MV-4-11 (cell line): Measurements from ENCODE around the gene PLEKHG4B.

Experiments used
- DNase-seq: peaks from one replicate; lab custom pipeline; 2025; lab: John Stamatoyannopoulos, UW

Gene PLEKHG4B

GRCh38 chr5:129148-129547 lies 37.2 kb downstream of the PLEKHG4B start:
- no peak for DNase-seq

GRCh38 chr5:129820-130219 lies 37.9 kb downstream of the PLEKHG4B start:
- DNase-seq: no peak

GRCh38 chr5:130601-131131 lies 38.7 kb downstream of the PLEKHG4B start:
- peak; percentile 62 for DNase-seq

- DNase-seq: no peak
Measured at GRCh38 chr5:136901-137300, 44.9 kb downstream of the PLEKHG4B start.

GRCh38 chr5:137741-138140 lies 45.8 kb downstream of the PLEKHG4B start:
- no peak for DNase-seq

GRCh38 chr5:138936-139335 lies 47.0 kb downstream of the PLEKHG4B start:
- DNase-seq: no peak

GRCh38 chr5:139579-140442 lies 47.8 kb downstream of the PLEKHG4B start:
- DNase-seq: no peak

GRCh38 chr5:140443-140829 lies 48.5 kb downstream of the PLEKHG4B start:
- no peak for DNase-seq

GRCh38 chr5:141211-141610 lies 49.2 kb downstream of the PLEKHG4B start:
- DNase-seq: no peak

GRCh38 chr5:141761-142160 lies 49.8 kb downstream of the PLEKHG4B start:
- DNase-seq: no peak

GRCh38 chr5:142246-142810 lies 50.4 kb downstream of the PLEKHG4B start:
- DNase-seq: no peak

GRCh38 chr5:143041-143440 lies 51.1 kb downstream of the PLEKHG4B start:
- no peak for DNase-seq

- DNase-seq: no peak
Measured at GRCh38 chr5:144941-145340, 53.0 kb downstream of the PLEKHG4B start.

- DNase-seq: no peak
Measured at GRCh38 chr5:145585-146323, 53.8 kb downstream of the PLEKHG4B start.

GRCh38 chr5:147751-148150 lies 55.8 kb downstream of the PLEKHG4B start:
- no peak for DNase-seq

GRCh38 chr5:149745-150485 lies 57.9 kb downstream of the PLEKHG4B start:
- DNase-seq: no peak

- no peak for DNase-seq
Measured at GRCh38 chr5:150746-151145, 58.8 kb downstream of the PLEKHG4B start.

GRCh38 chr5:152077-152476 lies 60.1 kb downstream of the PLEKHG4B start:
- no peak for DNase-seq

GRCh38 chr5:153256-153655 lies 61.3 kb downstream of the PLEKHG4B start:
- DNase-seq: peak; percentile 2

- DNase-seq: no peak
Measured at GRCh38 chr5:154236-154635, 62.3 kb downstream of the PLEKHG4B start.

GRCh38 chr5:154826-155225 lies 62.9 kb downstream of the PLEKHG4B start:
- no peak for DNase-seq
